Nephron (organoid): Measurements from ENCODE around the gene PIK3C2G.

Source experiments
- H3K27ac Mint-ChIP-seq, 3 experiments: 2 replicates each; pipeline ENCODE4 v1.8.0; 2020; ENCODE audit warnings: mixed read lengths in 3 of 3, mild to moderate bottlenecking in 2 of 3, moderate library complexity in 1 of 3
- H3K27me3 Mint-ChIP-seq: 2 replicates; pipeline ENCODE4 v1.8.0; 2021; ENCODE audit warnings: low read depth, mild to moderate bottlenecking, moderate library complexity, mixed read lengths
- H3K36me3 Mint-ChIP-seq: 2 replicates; pipeline ENCODE4 v1.8.0; 2020; ENCODE audit warnings: low read depth, mixed read lengths
- H3K4me1 Mint-ChIP-seq: 2 replicates; pipeline ENCODE4 v1.8.0; 2020; ENCODE audit warnings: mixed read lengths
- H3K4me3 Mint-ChIP-seq, 3 experiments: 2 replicates each; pipeline ENCODE4 v1.8.0; 2020; ENCODE audit warnings: mild to moderate bottlenecking in 3 of 3, mixed read lengths in 3 of 3, moderate library complexity in 2 of 3
- H3K9me3 Mint-ChIP-seq: 2 replicates; pipeline ENCODE4 v1.8.0; 2020; ENCODE audit warnings: mixed read lengths
- TF ChIP-seq, protein P1 (sequence below), 3 experiments: fragments of 200-600 bp; sonication (generic); IDR thresholded peaks; one replicate each; pipeline ENCODE4 v1.5.0; 2021; ENCODE audit warnings: antibody characterized with exemption in 3 of 3; ENCODE audit not compliant: unreplicated experiment in 3 of 3

Gene PIK3C2G

DNA sequence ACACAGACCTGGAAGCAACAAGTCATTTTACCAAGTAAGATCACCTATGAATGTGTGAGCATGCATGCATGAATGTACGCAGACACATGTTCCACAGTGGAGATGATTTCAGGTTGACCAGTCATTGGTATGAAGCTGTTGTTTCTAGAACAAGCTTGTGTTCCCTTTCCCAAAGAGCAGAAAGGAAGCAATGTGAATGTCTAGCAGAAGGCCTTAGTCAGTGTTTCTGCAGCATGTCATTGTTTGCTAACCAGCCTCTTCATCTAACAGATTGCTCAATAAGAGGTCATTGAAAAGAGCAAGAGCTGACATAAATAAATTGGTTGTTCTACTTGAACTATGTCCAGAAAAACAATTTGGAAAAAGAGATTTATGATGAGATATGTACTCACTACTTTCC is 285.1 kb downstream of the PIK3C2G start:
- H3K36me3 Mint-ChIP-seq = no peaks in the 10 kb centered on the region
- H3K27ac Mint-ChIP-seq = peak overlapping the region; percentile 46 to 71 (median 71)
- TF ChIP-seq, protein P1, sequence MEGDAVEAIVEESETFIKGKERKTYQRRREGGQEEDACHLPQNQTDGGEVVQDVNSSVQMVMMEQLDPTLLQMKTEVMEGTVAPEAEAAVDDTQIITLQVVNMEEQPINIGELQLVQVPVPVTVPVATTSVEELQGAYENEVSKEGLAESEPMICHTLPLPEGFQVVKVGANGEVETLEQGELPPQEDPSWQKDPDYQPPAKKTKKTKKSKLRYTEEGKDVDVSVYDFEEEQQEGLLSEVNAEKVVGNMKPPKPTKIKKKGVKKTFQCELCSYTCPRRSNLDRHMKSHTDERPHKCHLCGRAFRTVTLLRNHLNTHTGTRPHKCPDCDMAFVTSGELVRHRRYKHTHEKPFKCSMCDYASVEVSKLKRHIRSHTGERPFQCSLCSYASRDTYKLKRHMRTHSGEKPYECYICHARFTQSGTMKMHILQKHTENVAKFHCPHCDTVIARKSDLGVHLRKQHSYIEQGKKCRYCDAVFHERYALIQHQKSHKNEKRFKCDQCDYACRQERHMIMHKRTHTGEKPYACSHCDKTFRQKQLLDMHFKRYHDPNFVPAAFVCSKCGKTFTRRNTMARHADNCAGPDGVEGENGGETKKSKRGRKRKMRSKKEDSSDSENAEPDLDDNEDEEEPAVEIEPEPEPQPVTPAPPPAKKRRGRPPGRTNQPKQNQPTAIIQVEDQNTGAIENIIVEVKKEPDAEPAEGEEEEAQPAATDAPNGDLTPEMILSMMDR (IDR thresholded peaks at IDR 0.05; ENCODE audit: unreplicated experiment in 3 of 3) = no peak
- peaks cover 5% of the 10 kb centered on the region for H3K4me1 Mint-ChIP-seq
- H3K4me3 Mint-ChIP-seq = no peak overlapping the region
- no peaks in the 10 kb centered on the region for H3K9me3 Mint-ChIP-seq
- no peaks in the 10 kb centered on the region for H3K27me3 Mint-ChIP-seq

DNA sequence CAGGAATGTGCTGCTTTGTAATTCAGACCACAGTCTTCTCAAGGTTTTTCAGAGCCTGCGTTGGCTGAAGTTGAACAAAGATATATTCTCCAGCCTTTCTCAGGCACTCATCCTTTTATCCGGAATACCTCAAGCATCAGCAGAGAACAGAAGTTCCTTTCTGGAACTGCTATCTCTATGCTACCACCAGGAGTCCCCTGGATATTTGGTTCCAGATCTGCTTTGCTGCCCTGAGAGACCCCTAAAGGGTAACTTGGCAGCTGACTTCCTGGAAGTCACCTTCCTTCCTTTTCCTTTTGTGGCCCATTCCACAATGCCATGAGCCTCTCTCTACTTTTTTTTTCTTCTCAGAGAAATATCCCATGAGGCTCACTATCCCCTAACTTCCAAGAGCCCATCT is 288.3 kb downstream of the PIK3C2G start:
- H3K4me3 Mint-ChIP-seq = no peak overlapping the region
- H3K9me3 Mint-ChIP-seq = no peaks in the 10 kb centered on the region
- TF ChIP-seq, protein P1 (IDR thresholded peaks at IDR 0.05; ENCODE audit: unreplicated experiment in 3 of 3) = peak in 1 of 3 experiments; percentile 3

DNA sequence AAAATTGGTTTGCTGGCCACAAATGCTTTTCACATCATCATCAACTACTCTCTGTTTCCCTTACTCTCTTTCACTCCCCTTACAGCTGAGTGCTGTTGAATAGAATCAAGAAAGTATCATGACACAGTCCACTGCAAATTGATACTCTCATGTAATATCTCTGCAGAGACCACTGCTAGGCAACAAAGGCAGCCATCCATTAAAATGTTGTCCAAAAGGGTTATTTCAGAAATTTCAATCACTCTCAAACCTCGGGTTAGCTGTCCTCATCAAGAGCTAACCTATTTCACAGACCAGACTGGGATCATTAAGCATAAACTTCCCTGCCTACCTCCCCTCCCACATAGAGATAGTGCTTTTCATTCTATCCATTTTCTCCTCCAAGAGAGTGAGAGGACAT is 289.8 kb downstream of the PIK3C2G start:
- Mint-ChIP-seq H3K4me1 (peaks cover 9% of the 10 kb centered on the region), H3K4me3 (no peak overlapping the region), H3K27me3 (no peaks in the 10 kb centered on the region), H3K27ac (no peak overlapping the region), H3K36me3 (no peaks in the 10 kb centered on the region), H3K9me3 (no peaks in the 10 kb centered on the region)
- TF ChIP-seq, protein P1 (IDR thresholded peaks at IDR 0.05; ENCODE audit: unreplicated experiment in 3 of 3) = no peak

More for the DNA sequence above, 288.3 kb downstream of the PIK3C2G start:
- no peaks in the 10 kb centered on the region for H3K36me3 Mint-ChIP-seq
- no peaks in the 10 kb centered on the region for H3K27me3 Mint-ChIP-seq
- no peak overlapping the region for H3K27ac Mint-ChIP-seq
- peaks cover 5% of the 10 kb centered on the region for H3K4me1 Mint-ChIP-seq

DNA sequence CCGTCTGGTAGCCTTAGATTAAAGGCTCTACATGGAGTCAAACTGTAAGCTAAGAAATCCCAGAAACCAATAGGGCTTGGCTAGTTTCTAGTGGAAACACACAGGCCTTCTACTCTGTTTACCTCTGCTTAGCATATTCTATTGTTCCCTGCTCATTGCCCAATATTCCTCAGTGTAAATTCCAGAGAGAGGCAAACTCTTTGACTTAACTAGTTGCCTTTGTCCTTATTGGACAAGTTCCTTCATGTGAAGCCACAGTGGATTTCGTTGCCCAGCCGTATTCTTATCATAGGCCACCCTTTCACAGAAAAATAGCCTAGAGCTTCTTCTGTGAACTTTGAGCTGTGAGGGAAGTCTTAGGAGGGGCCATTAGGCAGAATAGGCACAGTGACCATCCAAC is 290.4 kb downstream of the PIK3C2G start:
- H3K4me3 Mint-ChIP-seq = no peak overlapping the region
- no peaks in the 10 kb centered on the region for H3K27me3 Mint-ChIP-seq
- no peaks in the 10 kb centered on the region for H3K36me3 Mint-ChIP-seq
- H3K9me3 Mint-ChIP-seq = no peaks in the 10 kb centered on the region
- H3K4me1 Mint-ChIP-seq = peaks cover 11% of the 10 kb centered on the region
- H3K27ac Mint-ChIP-seq = no peak overlapping the region
- TF ChIP-seq, protein P1 (IDR thresholded peaks at IDR 0.05; ENCODE audit: unreplicated experiment in 3 of 3) = no peak

DNA sequence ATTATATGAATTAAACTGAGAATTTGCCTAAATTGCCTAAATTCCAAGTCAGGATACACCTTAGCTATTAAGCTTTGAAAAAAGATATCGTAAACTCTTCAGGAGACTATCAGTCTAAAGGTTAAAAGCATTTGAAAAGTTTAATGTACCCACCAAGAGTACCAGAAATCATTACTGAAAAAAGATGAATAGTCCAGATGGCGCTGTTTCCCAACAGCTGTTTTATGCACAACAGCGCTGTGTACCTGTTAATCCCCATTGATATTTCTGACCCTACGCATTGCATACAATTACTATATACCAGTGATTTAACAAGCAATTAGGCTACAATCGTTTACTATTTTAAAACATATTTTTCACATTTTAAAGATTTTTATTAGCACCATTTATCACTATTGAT is 291.5 kb downstream of the PIK3C2G start:
- H3K27me3 Mint-ChIP-seq = no peaks in the 10 kb centered on the region
- H3K36me3 Mint-ChIP-seq = no peaks in the 10 kb centered on the region
- no peak overlapping the region for H3K27ac Mint-ChIP-seq
- peaks cover 12% of the 10 kb centered on the region for H3K4me1 Mint-ChIP-seq
- no peaks in the 10 kb centered on the region for H3K9me3 Mint-ChIP-seq
- H3K4me3 Mint-ChIP-seq = no peak overlapping the region
- TF ChIP-seq, protein P1 (IDR thresholded peaks at IDR 0.05; ENCODE audit: unreplicated experiment in 3 of 3) = peak in 1 of 3 experiments; percentile 27

DNA sequence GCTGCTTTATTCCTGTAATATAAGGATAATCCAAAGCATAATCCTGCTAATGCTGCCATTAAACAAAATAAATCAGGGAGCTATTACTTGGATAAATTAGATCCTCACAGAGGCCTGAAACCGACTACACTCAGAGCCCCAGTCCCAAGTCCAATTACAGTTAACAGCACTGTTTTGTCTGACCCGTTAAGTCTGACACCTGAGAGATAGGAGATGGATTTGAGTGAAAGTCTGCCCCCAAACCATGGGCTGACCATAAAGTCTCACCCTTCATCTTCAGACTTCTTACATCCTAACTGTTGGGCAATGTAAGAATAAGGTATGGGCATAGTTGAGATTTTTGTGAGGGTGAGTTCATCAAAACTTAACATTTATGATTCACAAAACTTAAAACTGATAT is 294.8 kb downstream of the PIK3C2G start:
- no peak overlapping the region for H3K4me3 Mint-ChIP-seq
- H3K9me3 Mint-ChIP-seq = peaks cover 6% of the 10 kb centered on the region
- TF ChIP-seq, protein P1 (IDR thresholded peaks at IDR 0.05; ENCODE audit: unreplicated experiment in 3 of 3) = no peak
- H3K4me1 Mint-ChIP-seq = peaks cover 12% of the 10 kb centered on the region
- no peak overlapping the region for H3K27ac Mint-ChIP-seq
- no peaks in the 10 kb centered on the region for H3K27me3 Mint-ChIP-seq
- no peaks in the 10 kb centered on the region for H3K36me3 Mint-ChIP-seq
